GM21526 (cell line): ENCODE measurements around the gene FMNL2.

Source experiments
- ATAC-seq: cut with Tn5 transposase; IDR thresholded peaks from one replicate; pipeline ENCODE4 v1.9.1; 2021; ENCODE audit warnings: moderate library complexity; ENCODE audit not compliant: unreplicated experiment, low FRiP score

Gene FMNL2

DNA sequence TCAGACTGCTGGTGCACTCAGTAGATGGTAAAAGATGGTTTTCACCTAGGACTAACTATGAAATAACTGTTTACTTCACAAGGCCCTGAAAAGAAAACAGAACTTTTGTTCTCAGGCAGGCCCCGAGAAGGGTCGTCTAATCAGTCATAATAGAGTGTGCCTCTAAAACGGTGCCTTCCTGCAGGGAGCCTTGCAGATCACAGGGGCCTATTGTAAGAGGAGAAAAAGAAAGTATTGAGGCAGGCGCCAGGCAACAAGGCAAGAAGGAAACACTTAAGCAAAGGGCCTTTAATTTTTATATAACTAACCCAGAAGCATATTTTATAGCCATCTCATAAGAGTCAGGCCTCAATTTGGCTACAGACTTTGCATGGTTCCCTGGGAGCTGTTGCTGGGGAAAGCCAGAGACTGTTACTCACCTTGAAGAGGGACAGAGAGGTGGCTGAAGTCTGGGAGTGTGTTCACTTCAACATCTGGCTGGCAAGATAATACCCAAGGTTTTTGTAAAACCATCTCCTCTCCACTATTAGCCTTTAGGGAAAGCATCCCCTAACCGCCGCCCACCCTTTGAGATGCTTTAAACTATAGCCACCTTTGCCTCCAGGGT lies 265.2 kb downstream of the FMNL2 start:
- ATAC-seq, result no peak

DNA sequence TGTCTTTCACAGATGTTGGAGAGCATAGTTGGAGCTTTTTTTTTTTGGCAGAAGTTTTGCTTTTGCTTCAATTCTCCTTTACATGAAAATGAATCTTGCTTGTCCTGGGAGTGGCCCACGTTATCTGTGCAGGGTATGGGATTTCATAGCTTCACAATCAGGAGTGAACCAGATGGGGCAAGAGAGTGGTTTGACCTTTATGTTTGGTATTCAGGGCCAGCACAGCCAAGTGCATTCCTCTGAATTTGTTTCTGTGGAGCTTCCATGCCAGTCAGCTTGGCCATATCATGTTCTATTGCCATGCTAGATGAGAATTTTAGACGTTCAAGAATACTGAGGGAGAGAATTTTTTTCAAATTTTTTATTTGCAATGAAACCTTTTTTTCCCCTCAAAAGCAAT lies 265.7 kb downstream of the FMNL2 start:
- no peak for ATAC-seq

DNA sequence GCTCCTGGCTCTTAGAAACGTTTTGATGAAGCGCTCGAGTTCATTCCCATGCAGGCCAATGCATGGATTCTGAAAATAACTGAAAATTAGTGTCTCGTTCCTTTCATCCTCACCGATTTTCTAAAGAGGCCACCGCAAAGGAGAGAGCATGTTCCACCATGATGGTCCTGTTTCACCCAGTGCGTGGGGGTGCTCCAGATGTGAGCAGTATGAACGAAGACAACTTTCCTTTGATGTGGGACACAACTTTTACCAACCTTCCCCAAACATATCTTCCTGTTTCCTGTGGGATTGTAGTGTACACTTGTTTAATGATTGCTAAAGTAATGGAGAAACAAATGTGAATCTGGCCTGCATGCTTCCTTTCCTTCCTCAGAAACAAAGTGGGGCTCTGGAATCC lies 267.8 kb downstream of the FMNL2 start:
- no peak for ATAC-seq

DNA sequence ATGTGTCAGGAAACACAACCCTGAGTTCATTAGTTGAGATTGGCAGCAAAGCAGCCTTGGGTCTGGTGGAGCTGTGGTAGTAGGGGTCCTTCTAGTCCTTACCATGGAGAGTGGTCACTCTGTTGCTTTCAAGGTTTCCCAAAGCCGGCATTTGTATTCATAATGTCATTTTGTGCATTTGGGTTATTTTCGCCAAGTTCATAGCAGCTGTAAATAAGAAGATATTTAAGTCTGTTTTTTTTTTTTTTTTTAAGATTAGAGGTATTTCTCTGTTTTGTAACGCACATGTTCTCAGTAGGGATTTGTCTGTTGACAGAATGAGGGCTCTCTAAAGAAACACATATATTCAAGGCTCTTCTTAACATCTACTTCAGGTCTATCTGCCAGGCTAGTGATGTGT lies 268.2 kb downstream of the FMNL2 start:
- ATAC-seq, result no peak

DNA sequence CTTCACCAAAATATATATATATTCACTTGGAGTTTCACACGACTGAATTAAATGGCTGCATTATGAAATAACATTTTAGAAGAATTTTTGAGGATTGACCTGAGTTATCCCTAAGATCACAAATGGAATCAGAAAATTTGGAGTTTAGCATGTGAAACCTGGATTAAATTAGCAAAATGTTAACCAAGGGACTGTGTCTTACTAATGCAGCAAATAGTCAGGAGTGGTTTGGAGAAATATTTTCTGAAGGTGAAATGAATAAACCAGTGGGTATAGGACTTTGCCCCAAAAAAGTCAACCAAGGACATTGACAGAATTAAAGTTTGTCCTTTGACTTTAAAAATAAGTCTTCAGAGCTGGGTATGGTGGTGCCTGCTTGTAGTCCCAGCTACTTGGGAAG lies 271.1 kb downstream of the FMNL2 start:
- no peak for ATAC-seq

DNA sequence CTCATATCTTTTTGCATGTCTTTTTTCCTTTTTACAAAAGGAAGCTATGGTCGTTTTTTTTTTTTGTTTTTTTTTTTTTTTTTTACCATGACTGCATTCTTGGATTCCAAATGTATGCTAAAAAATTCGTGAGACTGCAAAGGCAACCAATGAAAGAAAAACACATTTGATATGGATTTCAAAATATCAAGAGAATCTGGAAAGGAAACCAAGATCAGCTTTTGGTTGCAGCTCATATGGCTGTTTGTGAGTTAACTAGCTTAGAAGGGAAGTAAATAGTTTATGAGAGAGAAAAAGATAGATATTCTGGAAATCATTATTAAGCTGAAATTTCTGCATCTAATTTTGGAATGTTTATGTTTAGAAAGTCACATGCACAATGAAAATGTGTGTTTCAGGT lies 272.0 kb downstream of the FMNL2 start:
- no peak for ATAC-seq

DNA sequence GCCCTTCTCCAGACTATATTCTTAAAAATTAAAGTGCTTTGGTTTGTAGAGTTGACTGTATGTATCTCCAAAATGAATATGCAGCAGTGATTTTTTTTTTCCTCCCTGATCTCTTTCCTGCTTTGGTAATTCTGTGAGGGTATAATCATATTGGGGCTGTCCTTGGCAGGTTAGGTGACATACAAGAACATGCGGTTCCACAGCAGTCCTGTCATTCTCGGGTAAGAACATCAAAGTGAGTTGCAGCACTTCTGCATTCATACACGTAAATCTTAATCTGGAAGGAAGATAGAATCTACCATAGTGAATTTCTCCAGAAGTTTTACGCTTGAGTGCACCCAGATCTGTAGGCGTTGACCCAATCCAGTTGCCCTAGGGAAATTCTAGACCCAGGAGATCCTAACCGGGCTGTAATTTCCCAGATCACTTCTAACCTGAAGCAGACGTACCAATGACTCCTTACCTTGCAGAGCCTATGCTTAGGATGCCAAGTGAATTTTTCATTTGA lies 272.9 kb downstream of the FMNL2 start:
- no peak for ATAC-seq

DNA sequence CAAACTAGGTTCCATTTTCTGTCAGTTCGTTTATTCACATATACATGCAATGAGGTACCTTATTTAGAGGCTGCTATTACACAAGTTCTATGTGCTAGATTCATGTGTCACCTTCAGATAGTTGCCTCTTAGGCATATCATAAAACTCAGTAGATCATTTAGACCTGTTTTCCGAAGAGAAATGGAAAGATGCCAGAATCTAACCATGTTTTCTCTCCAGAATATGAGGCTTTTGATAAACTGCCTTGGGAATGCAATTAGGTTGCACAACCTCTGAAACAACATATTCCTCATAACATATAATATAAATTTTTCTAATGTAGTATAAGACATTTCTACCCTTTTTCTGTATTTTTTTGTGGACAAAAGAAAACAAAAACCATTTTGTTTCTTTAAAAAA lies 274.2 kb downstream of the FMNL2 start:
- ATAC-seq, result no peak

DNA sequence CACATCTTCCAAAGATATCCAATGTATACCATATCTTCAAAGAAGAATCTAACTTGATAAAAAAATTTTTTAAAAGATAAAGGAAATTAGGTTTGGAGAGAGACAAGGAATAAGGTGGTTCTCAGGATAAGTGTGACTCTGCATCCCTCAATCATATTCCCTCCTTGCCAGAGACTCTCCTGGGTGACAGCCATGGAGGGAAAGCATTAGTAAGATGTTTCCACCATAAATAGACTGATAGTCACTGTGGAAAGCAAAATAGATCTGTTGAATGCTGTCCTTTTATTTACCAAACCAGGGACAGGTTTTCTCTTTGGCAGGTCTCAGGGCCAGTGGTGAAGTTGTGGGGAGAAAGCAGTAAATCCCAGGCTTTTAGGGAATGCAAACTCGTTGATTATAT lies 274.7 kb downstream of the FMNL2 start:
- ATAC-seq, result no peak

DNA sequence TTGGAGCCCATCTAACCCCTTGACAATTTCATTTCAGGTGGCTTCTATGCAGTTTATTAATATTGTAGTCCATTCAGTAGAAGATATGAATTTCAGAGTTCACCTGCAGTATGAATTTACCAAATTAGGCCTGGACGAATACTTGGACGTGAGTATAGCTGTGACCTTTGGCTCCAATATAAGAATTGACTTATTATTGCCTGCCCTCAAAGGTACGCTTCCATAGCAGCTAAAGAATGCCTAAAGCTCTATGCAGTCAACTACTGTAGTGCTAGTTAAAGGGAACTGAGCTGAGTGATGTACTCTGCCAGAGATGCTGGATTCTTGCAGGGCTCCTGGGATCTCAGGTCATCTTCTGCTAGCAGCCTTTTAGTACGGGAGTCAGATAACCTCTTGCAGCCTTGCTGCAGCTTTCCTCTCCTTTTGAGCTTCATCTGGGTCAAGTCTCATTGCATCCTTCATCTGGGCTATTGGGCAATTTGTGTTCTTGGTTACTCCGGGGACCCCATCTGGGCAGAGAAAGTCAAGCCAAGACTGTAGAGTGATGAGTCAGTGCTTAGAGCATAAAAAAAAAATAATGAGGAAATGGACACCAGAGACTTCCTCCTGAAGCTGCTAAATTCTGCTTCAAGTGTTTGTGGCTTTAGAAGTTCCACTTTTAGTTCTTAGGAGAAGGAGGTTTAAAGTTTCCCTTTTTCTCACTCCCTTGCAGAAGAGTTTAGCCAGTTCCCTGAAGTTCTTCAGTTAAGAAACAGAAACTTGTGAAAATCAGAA lies 276.7 kb downstream of the FMNL2 start:
- peak; percentile 83 for ATAC-seq

DNA sequence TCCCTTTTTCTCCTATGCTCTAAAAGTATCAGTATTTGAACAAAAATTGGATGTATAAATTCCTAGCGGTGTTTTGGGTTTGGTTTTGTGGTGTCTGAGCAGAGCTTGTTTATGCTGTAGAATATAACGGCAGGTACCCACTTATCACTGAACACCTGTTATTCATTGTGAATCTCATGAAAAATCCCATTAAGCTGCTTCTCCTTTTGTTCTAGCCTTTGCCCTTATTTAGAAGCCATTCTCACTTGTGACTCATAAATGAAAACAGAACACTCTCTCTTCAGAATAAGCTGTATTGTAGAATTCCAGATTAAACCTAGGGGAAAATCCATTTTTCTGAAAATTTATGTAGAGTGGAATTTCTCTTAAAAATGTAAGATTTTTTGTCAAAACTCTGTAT lies 278.3 kb downstream of the FMNL2 start:
- peak; percentile 41 for ATAC-seq

DNA sequence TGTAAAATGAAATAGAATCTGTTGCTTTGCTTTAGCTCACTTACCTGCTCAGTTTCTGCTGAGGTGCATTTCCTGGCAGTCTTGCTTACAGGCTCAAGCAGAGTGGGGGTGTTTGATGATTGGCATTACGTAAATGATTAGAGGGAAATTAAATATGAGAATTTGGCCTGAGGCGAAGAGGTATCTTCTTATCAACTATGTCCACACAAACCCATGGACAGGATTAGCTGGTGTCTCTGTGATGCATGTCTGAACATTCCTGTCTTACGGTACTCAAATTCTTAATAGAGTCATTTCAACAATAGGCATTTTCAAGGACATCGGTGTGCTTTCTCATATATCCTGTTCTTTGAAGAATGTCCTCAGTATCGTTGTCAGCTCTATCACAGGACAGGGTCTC lies 280.2 kb downstream of the FMNL2 start:
- ATAC-seq, result no peak

DNA sequence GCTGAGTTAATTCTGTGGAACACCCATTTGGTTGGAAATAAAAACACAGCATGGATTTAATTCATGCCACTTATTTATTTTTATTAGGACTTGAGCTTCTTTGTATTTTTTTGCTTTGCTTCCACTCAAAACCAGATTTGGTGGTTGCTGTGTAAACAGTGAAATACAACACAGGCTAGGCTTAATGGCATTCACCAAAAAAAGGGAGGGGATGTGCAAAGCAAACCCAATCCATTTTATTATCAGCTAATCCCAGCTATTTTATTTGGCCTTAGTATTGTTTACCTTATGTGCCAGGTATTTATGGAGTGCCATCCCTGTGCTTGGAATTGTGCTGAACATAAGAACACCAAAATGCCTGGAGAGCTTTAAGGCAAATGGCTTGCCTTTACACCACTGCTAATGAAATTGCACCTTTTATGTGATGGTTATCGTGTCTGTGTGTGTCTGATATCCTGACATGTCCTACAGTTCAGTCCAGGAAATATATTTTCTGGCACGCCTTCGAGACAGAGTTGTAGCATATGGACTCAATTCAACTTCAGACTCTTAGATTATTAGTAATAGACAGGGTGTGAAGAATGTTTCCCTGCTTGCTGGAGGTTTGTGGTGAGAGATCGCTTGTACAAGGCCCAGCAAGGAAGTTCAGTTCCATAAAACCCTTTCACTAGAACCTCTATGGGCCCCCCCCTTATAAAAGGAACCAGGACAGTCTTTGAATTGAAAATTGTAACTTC lies 282.6 kb downstream of the FMNL2 start:
- no peak for ATAC-seq

DNA sequence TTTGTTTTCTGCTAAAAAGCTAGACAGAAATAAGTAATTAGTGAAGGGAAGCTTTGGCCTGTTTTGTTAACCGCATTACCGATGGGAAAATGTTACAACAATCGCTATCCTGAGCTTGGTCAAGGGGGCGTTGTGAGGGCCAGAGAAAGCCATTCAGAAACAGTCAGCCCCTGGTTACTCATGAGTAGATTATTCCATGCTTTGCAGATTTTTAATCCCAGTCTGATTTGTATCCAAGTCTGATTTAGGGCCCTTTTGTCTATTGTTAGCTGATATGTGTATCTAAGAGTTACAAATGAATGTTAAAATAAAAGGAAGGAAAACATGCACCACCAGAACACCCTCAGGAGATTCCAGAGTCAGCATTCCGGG lies 283.2 kb downstream of the FMNL2 start:
- no peak for ATAC-seq

DNA sequence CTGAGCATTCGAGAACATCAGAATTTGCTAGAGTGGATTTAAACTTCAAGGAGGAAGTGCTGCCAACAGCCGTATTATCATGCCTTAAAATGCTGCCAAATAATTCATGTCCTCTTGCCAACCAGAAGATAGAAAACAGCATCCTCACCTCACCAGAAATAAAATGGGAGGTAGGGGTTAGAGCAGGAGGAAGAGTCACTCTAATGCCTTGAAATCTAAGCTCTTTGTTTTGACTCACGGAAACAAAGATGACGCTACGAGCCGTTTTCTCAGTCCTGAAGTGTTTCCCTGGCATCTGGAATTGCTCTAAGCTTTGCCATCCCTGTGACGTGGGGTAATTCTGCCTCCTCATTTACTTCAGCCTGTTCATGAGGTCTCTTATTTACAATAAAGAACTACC lies 285.2 kb downstream of the FMNL2 start:
- no peak for ATAC-seq

DNA sequence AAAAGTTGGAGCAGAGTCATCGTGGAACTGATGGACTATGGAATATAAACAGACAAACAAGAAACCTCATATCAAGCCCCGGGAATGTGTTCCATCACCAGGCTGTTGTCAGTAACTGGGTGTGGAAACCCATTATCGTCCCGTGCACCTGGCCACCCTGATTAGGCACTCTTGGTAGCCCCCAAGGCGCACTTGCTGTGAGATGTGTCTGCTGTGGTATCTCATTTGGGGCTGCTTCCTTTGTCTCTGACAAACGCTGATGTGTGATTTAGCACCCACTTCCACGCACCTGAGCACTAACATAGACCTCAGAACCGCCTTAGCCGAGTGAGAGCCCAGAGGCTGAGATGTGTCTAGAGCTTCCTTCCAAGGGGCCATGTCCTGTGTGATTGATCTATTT lies 286.0 kb downstream of the FMNL2 start:
- ATAC-seq, result no peak

DNA sequence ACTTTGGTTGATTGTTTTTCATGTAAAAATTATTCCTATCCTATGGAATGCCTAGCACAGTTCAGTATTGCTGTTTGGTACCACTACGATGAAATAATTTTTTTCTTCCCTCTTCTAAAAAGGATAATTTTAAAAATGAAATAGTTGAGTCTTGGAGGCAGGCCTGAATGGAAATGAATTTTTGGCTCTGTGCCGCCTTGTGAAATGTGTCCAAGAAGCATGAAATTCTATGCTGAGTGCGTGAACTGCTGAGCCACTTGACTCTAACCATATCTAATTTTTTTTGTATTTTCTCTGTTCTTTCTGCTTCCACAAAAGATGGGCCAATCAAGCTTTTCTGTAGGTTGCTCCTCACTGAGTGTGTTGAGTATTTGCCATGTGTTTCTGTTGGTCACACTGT lies 287.2 kb downstream of the FMNL2 start:
- no peak for ATAC-seq

DNA sequence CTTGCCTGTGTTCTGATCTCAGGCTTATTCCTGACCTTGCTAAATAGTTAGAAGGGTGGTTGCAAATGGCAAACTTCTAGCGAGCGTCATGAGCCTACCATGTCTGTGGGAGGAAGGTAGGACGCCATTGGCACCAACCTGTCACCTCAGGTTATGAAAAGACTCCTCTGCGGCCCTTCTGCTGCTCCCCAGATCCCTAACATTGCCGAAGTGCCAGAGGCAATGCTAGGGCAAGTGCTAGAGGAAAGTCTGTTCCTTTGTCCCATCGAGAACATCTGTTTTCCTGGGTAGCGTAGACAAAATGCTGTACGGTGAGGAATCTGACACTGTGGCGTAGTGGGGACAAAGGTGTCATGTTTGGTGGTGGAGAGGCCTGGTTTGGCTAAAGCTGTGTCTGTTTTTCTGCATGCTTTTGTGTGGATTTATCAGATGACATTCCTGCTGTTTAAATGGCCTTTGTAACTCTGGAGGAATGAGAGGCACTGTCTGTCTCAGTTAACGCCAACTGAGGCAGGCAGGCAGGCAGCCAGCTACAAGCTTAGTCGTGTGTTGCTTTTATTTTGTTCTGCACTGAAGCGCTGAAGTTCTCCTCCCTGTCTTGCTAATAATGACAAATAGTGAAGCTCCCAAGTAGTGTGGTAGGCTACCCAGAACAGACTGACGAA lies 288.2 kb downstream of the FMNL2 start:
- ATAC-seq, result no peak

DNA sequence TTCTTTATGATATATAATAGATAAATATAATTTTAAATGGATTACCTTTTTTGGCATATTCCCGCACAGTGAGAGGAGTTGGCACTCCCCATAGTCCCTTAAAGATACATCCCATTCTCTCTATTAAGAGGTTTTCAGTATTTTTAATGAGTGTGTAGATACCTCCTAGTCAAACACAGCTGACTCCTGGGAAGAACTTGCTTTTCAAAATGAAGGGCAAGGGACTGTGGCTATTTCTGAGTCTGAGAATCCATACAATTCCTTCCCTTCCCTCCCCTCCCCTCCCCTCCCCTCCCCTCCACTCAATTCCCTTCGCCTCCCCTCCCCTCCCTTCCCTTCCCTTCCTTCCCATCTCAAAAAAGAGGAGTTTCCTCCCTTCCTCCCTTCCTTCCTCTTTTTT lies 288.8 kb downstream of the FMNL2 start:
- no peak for ATAC-seq

DNA sequence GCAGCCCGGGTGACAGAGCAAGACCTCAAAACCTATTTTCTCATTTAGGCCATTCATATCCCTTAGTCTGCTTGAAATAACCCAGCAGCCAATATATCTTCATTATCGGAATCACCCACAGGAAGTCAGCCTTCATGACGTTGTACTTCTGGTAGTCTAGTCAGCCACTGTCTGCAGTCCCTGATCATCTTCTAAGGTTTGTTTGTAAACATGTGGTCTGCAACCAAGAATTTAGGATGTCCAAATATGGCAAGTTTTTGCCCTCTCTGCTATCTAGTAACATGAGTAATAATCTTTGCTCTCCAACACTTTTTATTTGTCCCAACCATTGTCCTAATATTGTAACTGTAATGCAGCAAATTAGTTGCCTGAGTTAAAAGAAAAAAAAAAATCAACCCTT lies 289.8 kb downstream of the FMNL2 start:
- ATAC-seq, result no peak

DNA sequence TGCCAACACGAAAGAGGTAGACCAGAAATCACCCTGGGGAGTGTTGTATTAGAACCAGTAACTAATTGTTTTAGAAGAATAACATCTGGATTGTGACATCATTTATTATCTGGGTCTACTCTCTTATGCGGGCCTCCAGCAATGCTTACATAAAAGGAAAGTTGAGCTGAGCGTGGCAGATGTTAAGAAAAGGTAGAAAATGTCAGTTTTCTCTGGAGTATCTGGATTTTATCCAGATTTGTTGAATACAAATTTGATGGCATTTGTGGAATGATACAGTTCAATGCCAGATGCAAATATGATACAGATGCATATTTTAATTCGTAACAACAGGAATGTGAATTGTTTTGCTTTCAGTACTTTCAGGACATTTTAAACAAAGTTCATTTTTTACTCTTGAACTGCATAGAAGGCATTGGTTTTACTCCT lies 292.0 kb downstream of the FMNL2 start:
- no peak for ATAC-seq
